GM23338 (cell line): ENCODE results near the gene SLAMF6. TPM values are rescaled to one million over a fixed set of nuclear protein-coding genes. Genes with fewer than 3 reads are reported as not detected.

ENCODE experiments used
- ATAC-seq: fragments of 200-7000 bp; cut with Tn5 transposase; 3 replicates; pipeline ENCODE4 v1.9.1; 2020
- DNase-seq: peaks from one replicate; pipeline ENCODE4 v3.0.0-alpha.2; 2015; ENCODE audit warnings: low spot score
- H2AFZ ChIP-seq: fragments of 200-600 bp; sonication (generic); 2 replicates; pipeline ENCODE4 v1.8.0; 2016; ENCODE audit warnings: antibody characterized with exemption, mild to moderate bottlenecking, moderate library complexity
- H3F3A ChIP-seq: fragments of 200-600 bp; sonication (generic); replicated peaks from 2 replicates; pipeline ENCODE4 v1.8.0; 2017; ENCODE audit warnings: antibody characterized with exemption, mixed run types, low read depth
- H3K27ac ChIP-seq: fragments of 200-600 bp; sonication (generic); 2 replicates; pipeline ENCODE4 v1.6.1; 2016; ENCODE audit warnings: low read depth
- H3K27me3 ChIP-seq: fragments of 200-600 bp; sonication (generic); 2 replicates; pipeline ENCODE4 v1.8.0; 2016; ENCODE audit warnings: mild to moderate bottlenecking, mixed run types, moderate library complexity; ENCODE audit not compliant: insufficient read depth
- H3K36me3 ChIP-seq: fragments of 200-600 bp; sonication (generic); 2 replicates; pipeline ENCODE4 v1.8.0; 2016; ENCODE audit warnings: mild to moderate bottlenecking; ENCODE audit not compliant: insufficient read depth
- H3K4me1 ChIP-seq: fragments of 200-600 bp; sonication (generic); 2 replicates; pipeline ENCODE4 v1.8.0; 2016; ENCODE audit warnings: mild to moderate bottlenecking, moderate library complexity; ENCODE audit not compliant: insufficient read depth
- H3K4me2 ChIP-seq: fragments of 200-600 bp; sonication (generic); 2 replicates; pipeline ENCODE4 v1.7.1; 2017; ENCODE audit warnings: mixed run types
- H3K4me3 ChIP-seq: fragments of 200-600 bp; sonication (generic); 2 replicates; pipeline ENCODE4 v1.6.1; 2016; ENCODE audit warnings: mixed run types
- H3K79me2 ChIP-seq: fragments of 200-600 bp; sonication (generic); replicated peaks from 2 replicates; pipeline ENCODE4 v1.8.0; 2017; ENCODE audit warnings: mild to moderate bottlenecking; ENCODE audit not compliant: insufficient read depth
- H3K9me2 ChIP-seq: fragments of 200-600 bp; sonication (generic); 2 replicates; pipeline ENCODE4 v1.8.0; 2017; ENCODE audit not compliant: insufficient read depth
- H4K20me1 ChIP-seq: fragments of 200-600 bp; sonication (generic); replicated peaks from 2 replicates; pipeline ENCODE4 v1.8.0; 2017; ENCODE audit warnings: mild to moderate bottlenecking; ENCODE audit not compliant: insufficient read depth
- H3K27ac Mint-ChIP-seq: 2 replicates; pipeline ENCODE4 v1.8.0; 2020; ENCODE audit warnings: inconsistent platforms, mild to moderate bottlenecking, moderate library complexity, mixed read lengths
- H3K27me3 Mint-ChIP-seq: 3 replicates; pipeline ENCODE4 v1.8.0; 2022; ENCODE audit warnings: low read depth, mild to moderate bottlenecking, moderate library complexity, mixed read lengths, inconsistent platforms; ENCODE audit not compliant: insufficient read depth, poor library complexity
- H3K36me3 Mint-ChIP-seq: 3 replicates; pipeline ENCODE4 v1.8.0; 2021; ENCODE audit warnings: low read depth, mild to moderate bottlenecking, inconsistent platforms, moderate library complexity, mixed read lengths
- H3K4me1 Mint-ChIP-seq: 3 replicates; pipeline ENCODE4 v1.8.0; 2020; ENCODE audit warnings: mild to moderate bottlenecking, inconsistent platforms, mixed read lengths
- H3K4me3 Mint-ChIP-seq: 3 replicates; pipeline ENCODE4 v1.8.0; 2021; ENCODE audit warnings: moderate library complexity, mild to moderate bottlenecking, inconsistent platforms, mixed read lengths
- H3K9me3 Mint-ChIP-seq: 3 replicates; pipeline ENCODE4 v1.8.0; 2020; ENCODE audit warnings: moderate library complexity, mild to moderate bottlenecking, inconsistent platforms, mixed read lengths
- CREB1 ChIP-seq: fragments of 250-450 bp; sonication (Bioruptor Pico); IDR thresholded peaks from 2 replicates; pipeline ENCODE4 v1.5.0; 2020; ENCODE audit warnings: low read depth, mild to moderate bottlenecking, moderate library complexity
- EZH2 ChIP-seq: fragments of 200-600 bp; sonication (generic); IDR thresholded peaks from one replicate; pipeline ENCODE4 v1.8.0; 2017; ENCODE audit warnings: antibody characterized with exemption, mild to moderate bottlenecking, low read depth; ENCODE audit not compliant: unreplicated experiment
- JUNB ChIP-seq: IDR thresholded peaks from one replicate; pipeline ENCODE4 v1.6.1; 2016; ENCODE audit warnings: antibody characterized with exemption; ENCODE audit not compliant: unreplicated experiment
- NANOG ChIP-seq: IDR thresholded peaks from 2 replicates; pipeline ENCODE4 v1.6.1; 2016; ENCODE audit warnings: antibody characterized with exemption, borderline replicate concordance
- POLR2AphosphoS5 ChIP-seq: IDR thresholded peaks from 2 replicates; pipeline ENCODE4 v1.6.1; 2016; ENCODE audit warnings: antibody characterized with exemption, low read depth
- ZNF114 ChIP-seq: fragments of 250-450 bp; sonication (Bioruptor Pico); IDR thresholded peaks from 2 replicates; pipeline ENCODE4 v1.5.0; 2020; ENCODE audit warnings: mild to moderate bottlenecking, moderate library complexity
- ZNF462 ChIP-seq: fragments of 250-450 bp; sonication (Bioruptor Pico); IDR thresholded peaks from 2 replicates; pipeline ENCODE4 v1.5.0; 2020; ENCODE audit warnings: mild to moderate bottlenecking, moderate library complexity
- polyA plus RNA-seq: library from polyadenylated mRNA; unstranded; fragments of >200 nt; fragmentation: Nextera tagmentation; extraction: Ambion mirVana; gene quantifications from 2 replicates; pipeline ENCODE4 v1.2.1, GENCODE V29; 2016
- total RNA-seq: library from RNA; depleted of rRNA; stranded (reverse); fragments of >200 nt; shearing (Covaris generic); gene quantifications from 2 replicates; pipeline ENCODE4 v1.2.3, GENCODE V29; 2014
- TF ChIP-seq, protein P1 (sequence below): IDR thresholded peaks from 2 replicates; pipeline ENCODE4 v1.6.1; 2016; ENCODE audit warnings: antibody characterized with exemption

Gene SLAMF6
- total and polyA plus RNA-seq, 2 experiments from 2014 or later: not detected

DNA sequence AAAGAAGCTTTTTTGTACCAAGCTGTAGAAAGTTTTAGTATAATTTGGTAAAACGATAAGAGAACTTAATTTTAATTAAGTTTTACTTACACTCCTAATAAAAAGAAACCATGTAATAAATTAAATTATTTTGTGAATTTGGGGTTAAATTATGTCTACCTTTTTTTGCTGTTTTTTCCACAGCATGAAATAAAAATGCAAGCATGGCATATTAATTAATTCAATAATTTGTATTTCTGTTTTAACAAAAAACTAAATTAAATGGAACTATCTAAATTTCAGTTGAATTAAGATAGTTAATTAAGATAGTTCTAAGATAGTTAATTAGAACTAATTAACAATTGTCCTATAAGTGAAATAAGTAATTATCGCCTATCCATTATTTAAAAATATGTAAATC lies 83.3 kb downstream of the SLAMF6 start:
- Histone ChIP-seq H3K27me3 (no peaks in the 10 kb centered on the region), H3K4me3 (no peak overlapping the region), H3K79me2 (no peaks in the 10 kb centered on the region), H3K27ac (no peak overlapping the region), H3F3A (no peaks in the 10 kb centered on the region), H4K20me1 (no peaks in the 10 kb centered on the region), H3K9me2 (no peaks in the 10 kb centered on the region; the same call in 1 of the 2 replicates), H3K36me3 (no peaks in the 10 kb centered on the region), H3K4me2 (no peak overlapping the region), H2AFZ (no peak overlapping the region), H3K4me1 (no peaks in the 10 kb centered on the region)
- Mint-ChIP-seq H3K27me3 (no peaks in the 10 kb centered on the region), H3K4me1 (peaks cover 6% of the 10 kb centered on the region; the same call in 2 of the 3 replicates), H3K36me3 (no peaks in the 10 kb centered on the region), H3K4me3 (no peak overlapping the region), H3K27ac (no peak overlapping the region), H3K9me3 (no peaks in the 10 kb centered on the region)
- TF ChIP-seq, protein P1, sequence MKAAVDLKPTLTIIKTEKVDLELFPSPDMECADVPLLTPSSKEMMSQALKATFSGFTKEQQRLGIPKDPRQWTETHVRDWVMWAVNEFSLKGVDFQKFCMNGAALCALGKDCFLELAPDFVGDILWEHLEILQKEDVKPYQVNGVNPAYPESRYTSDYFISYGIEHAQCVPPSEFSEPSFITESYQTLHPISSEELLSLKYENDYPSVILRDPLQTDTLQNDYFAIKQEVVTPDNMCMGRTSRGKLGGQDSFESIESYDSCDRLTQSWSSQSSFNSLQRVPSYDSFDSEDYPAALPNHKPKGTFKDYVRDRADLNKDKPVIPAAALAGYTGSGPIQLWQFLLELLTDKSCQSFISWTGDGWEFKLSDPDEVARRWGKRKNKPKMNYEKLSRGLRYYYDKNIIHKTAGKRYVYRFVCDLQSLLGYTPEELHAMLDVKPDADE: no peak
- TF ChIP-seq EZH2 (no peak), CREB1 (CRISPR knock-in tag) (no peak), ZNF114 (no peak), JUNB (no peak), POLR2AphosphoS5 (no peak), ZNF462 (no peak), NANOG (no peak)
- DNase-seq: no peak
- ATAC-seq: no peak
